GM12891 (cell line): Measurements from ENCODE around the gene ID1.
"Not testable (repeated sequence)": the region's sequence is repeated elsewhere in the genome, so short reads cannot be mapped to it uniquely, and the experiment has no call there.

Source experiments
- DNase-seq: peaks from one replicate; pipeline ENCODE4 v3.0.0; 2011; ENCODE audit warnings: low spot score; ENCODE audit not compliant: insufficient read length
- FAIRE-seq: peaks from 2 replicates; lab custom pipeline; 2011; peaks lifted over from hg19 to GRCh38; lab: Jason Lieb, UNC
- PAX5 ChIP-seq: IDR thresholded peaks from 2 replicates; pipeline ENCODE4 v1.6.1; 2011; ENCODE audit warnings: low read length, moderate library complexity, mild to moderate bottlenecking; ENCODE audit not compliant: insufficient read depth, severe bottlenecking
- POLR2A ChIP-seq: IDR thresholded peaks from 2 replicates; pipeline ENCODE4 v1.6.1; 2011; ENCODE audit warnings: low read depth, low read length, control low read depth
- POLR2AphosphoS5 ChIP-seq: IDR thresholded peaks from 2 replicates; pipeline ENCODE4 v1.6.1; 2011; ENCODE audit warnings: low read depth, low read length, control low read depth
- POU2F2 ChIP-seq: IDR thresholded peaks from 2 replicates; pipeline ENCODE4 v1.6.1; 2011; ENCODE audit warnings: low read depth, mild to moderate bottlenecking, control low read depth, low read length, moderate library complexity
- SPI1 ChIP-seq: IDR thresholded peaks from 2 replicates; pipeline ENCODE4 v1.6.1; 2011; ENCODE audit warnings: low read depth, low read length, control low read depth
- TAF1 ChIP-seq: IDR thresholded peaks from 2 replicates; pipeline ENCODE4 v1.6.1; 2011; ENCODE audit warnings: low read depth, low read length, control low read depth

ID1 gene

GRCh38 chr20:31567380-31567720 lies 37.7 kb upstream of the ID1 start:
- FAIRE-seq: no peak
- DNase-seq: no peak
- TF ChIP-seq POU2F2 (no peak), TAF1 (no peak), POLR2AphosphoS5 (no peak), POLR2A (no peak), PAX5 (no peak), SPI1 (no peak)

GRCh38 chr20:31568041-31568731 lies 36.9 kb upstream of the ID1 start:
- TF ChIP-seq POLR2AphosphoS5 (no peak), POLR2A (no peak)

GRCh38 chr20:31568773-31569162 lies 36.3 kb upstream of the ID1 start:
- FAIRE-seq (no peak), DNase-seq (no peak)
- no peak for TF ChIP-seq POU2F2
- TF ChIP-seq POLR2A: no peak
- TF ChIP-seq PAX5: no peak
- no peak for TF ChIP-seq TAF1

More at GRCh38 chr20:31568041-31568731, 36.9 kb upstream of the ID1 start:
- FAIRE-seq (no peak), DNase-seq (no peak)

GRCh38 chr20:31569163-31570020 lies 35.7 kb upstream of the ID1 start:
- DNase-seq (no peak), FAIRE-seq (no peak)
- TF ChIP-seq POU2F2 (no peak), PAX5 (no peak), SPI1 (no peak), TAF1 (no peak), POLR2AphosphoS5 (no peak), POLR2A (no peak)

GRCh38 chr20:31570021-31570463 lies 35.0 kb upstream of the ID1 start:
- no peak for FAIRE-seq
- no peak for DNase-seq
- TF ChIP-seq PAX5 (no peak), POU2F2 (no peak), TAF1 (no peak), SPI1 (no peak)

GRCh38 chr20:31570735-31571617 lies 34.1 kb upstream of the ID1 start:
- DNase-seq (no peak), FAIRE-seq (no peak)
- TF ChIP-seq POU2F2: no peak
- TF ChIP-seq PAX5: no peak
- no peak for TF ChIP-seq POLR2AphosphoS5
- TF ChIP-seq SPI1: no peak
- no peak for TF ChIP-seq TAF1
- no peak for TF ChIP-seq POLR2A

- DNase-seq (no peak), FAIRE-seq (no peak)
- TF ChIP-seq SPI1 (no peak), POLR2AphosphoS5 (peak; percentile 46; the same call in 1 of the 2 replicates)
Observed at GRCh38 chr20:31572042-31572700, 32.9 kb upstream of the ID1 start.

- FAIRE-seq: peak; percentile 67
- peak; percentile 88 for DNase-seq
Observed at GRCh38 chr20:31572701-31573554, 32.2 kb upstream of the ID1 start.

GRCh38 chr20:31573555-31574321 lies 31.4 kb upstream of the ID1 start:
- DNase-seq (no peak), FAIRE-seq (no peak)
- TF ChIP-seq TAF1 (no peak), POLR2A (no peak), POLR2AphosphoS5 (no peak), SPI1 (no peak), POU2F2 (no peak), PAX5 (no peak)

More at GRCh38 chr20:31572701-31573554, 32.2 kb upstream of the ID1 start:
- TF ChIP-seq POLR2A (peak; percentile 48; the same call in 1 of the 2 replicates), TAF1 (no peak)

GRCh38 chr20:31574986-31575385 lies 30.1 kb upstream of the ID1 start:
- FAIRE-seq, DNase-seq: not testable (repeated sequence)
